HG02678 (cell line): Measurements from ENCODE around the gene SP1.
"Not testable (repeated sequence)": the region's sequence is repeated elsewhere in the genome, so short reads cannot be mapped to it uniquely, and the experiment has no call there.

Experiments used
- ATAC-seq: cut with Tn5 transposase; IDR thresholded peaks from one replicate; pipeline ENCODE4 v1.9.1; 2021; ENCODE audit warnings: mild to moderate bottlenecking, moderate library complexity; ENCODE audit not compliant: unreplicated experiment

Gene SP1

GRCh38 chr12:53358836-53359419, 21.0 kb upstream of the SP1 start:
- no peak for ATAC-seq

DNA sequence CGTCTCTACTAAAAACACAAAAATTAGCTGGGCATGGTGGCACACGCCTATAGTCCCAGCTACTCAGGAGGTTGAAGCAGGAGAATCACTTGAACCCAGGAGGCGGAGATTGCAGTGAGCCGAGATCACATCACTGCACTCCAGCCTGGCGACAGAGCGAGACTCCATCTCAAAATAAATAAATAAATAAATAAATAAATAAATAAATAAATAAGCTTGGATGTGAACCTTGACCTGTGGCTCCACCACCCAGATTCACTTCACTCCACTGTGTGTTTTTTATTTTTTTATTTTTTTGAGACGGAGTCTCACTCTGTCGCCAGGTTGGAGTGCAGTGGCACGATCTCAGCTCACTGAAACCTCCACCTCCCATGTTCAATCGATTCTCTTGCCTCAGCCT, 18.3 kb upstream of the SP1 start:
- ATAC-seq, result not testable (repeated sequence)

DNA sequence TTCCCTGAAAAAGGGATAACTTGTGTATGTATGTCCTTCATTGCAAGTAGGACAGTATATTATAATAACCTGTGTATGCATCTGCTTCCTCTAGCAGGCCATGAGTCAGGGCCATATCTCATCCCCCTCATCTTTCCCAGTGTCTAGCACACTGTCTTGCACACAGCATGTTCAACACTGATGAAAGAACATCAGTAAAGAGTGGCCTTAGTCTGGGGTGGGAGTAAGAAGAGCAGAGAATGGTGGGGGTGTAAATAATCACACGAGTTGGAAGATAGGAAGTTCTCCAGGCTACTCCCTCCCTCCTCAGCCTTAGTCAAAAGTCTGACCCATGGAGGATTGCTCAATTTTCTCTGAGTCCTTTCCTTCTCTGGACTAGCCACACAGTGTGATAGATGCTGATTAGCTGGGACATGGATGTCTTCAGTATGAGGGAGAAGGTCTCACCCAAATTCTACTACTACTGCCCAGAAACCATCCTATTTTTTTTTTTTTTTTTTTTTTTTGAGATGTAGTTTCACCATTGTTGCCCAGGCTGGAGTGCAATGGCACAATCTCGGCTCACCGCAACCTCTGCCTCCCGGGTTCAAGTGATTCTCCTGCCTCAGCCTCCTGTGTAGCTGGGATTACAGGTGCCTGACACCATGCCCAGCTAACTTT, 14.6 kb upstream of the SP1 start:
- no peak for ATAC-seq

GRCh38 chr12:53373554-53374133, 6.3 kb upstream of the SP1 start:
- not testable (repeated sequence) for ATAC-seq

DNA sequence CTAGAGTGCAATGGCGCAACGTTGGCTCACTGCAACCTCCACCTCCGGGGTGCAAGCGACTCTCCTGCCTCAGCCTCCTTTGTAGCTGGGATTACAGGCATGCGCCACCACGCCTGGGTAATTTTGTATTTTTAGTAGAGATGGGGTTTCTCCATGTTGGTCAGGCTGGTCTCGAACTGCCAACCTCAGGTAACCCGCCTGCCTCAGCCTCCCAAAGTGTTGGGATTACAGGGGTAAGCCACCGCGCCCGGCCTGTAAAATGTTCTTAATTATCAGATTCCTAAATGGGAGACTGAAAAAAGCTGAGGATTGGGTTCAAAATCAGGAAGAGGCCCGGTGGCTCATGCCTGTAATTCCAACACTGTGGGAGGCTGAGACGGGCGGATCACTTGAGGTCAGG, 5.7 kb upstream of the SP1 start:
- not testable (repeated sequence) for ATAC-seq

GRCh38 chr12:53376747-53377146, 3.2 kb upstream of the SP1 start:
- ATAC-seq, result no peak

DNA sequence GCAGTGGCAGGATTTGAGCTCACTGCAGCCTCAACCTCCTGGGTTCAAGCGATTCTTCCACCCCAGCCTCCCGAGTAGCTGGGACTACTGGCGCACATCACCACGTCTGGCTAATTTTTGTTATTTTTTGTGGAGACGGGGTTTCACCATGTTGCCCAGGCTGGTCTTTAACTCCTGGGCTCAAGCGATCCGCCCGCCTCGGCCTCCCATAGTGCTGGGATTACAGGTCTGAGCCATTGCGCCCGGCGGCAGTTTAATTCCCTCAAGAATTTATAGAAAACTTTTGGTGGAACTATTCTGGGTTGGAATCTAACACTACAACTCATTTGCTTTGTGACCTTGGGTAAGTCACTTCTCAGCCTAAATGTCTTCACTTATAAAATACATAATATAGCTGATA, 1.8 kb upstream of the SP1 start:
- no peak for ATAC-seq

DNA sequence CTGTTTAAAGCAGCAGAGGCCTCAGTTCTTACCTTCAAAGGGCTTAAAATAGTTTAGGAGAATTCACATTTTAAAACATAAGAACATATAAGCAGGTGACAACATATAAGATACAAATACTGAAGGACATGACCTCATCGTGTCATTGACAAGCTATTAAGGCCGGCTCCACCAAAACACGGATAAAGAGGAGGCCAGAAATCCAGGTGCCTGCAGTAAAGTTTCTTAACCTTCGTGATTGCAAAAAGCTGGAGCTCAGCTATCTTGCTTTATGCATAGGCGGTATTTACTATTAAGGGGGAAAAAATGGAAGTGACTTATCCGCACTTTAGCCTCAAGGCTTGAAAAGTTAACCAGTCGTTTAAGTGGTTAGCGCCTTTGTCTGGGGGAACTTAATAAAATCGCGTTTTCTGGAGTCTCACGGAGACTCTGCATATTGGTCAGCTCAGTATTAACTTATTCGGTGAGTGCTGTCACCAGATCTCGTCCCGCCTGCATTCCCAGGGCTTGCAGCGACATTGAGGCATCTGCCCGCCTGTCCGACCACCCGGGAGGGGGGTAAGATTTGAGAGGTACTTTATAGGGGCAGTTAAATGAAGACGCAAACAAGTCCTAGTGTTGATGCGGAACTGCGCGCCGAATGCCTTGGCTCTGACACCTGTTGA, 1.1 kb upstream of the SP1 start:
- ATAC-seq, result no peak

- peak; percentile 72 for ATAC-seq
Measured at GRCh38 chr12:53379389-53380103, 430 bp upstream of the SP1 start.

GRCh38 chr12:53380794-53381730, 1.1 kb downstream of the SP1 start:
- no peak for ATAC-seq

DNA sequence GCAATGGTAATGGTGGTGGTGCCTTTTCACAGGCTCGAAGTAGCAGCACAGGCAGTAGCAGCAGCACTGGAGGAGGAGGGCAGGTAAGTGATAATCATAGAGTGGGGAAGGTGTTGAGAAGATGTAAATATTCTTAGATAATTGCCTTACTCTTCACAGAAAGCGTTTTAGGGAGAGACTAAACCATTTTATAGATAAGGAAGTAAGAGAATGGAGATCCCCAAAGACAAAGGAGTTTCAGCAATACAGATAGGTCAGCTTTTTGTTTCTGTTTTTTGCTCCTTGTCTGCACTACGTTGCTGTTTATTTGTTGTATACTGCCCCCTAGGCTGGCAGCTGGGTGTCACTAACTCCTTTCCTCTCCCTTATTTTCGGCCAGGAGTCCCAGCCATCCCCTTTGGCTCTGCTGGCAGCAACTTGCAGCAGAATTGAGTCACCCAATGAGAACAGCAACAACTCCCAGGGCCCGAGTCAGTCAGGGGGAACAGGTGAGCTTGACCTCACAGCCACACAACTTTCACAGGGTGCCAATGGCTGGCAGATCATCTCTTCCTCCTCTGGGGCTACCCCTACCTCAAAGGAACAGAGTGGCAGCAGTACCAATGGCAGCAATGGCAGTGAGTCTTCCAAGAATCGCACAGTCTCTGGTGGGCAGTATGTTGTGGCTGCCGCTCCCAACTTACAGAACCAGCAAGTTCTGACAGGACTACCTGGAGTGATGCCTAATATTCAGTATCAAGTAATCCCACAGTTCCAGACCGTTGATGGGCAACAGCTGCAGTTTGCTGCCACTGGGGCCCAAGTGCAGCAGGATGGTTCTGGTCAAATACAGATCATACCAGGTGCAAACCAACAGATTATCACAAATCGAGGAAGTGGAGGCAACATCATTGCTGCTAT, 2.0 kb downstream of the SP1 start:
- no peak for ATAC-seq

GRCh38 chr12:53383258-53383657, 3.3 kb downstream of the SP1 start:
- no peak for ATAC-seq

- not testable (repeated sequence) for ATAC-seq
Measured at GRCh38 chr12:53386381-53386780, 6.4 kb downstream of the SP1 start.

GRCh38 chr12:53388932-53389331, 9.0 kb downstream of the SP1 start:
- no peak for ATAC-seq

DNA sequence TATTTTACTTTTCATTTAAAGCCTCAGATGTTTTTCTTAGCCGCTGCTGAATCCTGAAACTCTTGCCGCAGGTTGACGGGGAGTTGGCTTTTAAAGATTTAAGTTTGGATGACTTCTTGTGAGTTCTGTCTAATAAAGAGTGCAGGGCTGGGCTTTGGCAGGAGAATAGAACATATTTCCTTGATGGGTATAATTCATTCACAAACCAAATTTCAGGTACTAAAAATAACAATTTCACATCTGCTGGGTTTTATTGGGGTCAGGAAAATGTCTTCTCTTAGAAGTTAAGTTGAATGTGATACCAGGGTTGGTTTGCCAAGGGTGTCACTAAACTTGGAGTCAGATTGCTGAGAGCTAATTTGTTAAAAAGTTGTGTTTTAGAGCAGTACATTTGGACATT, 9.7 kb downstream of the SP1 start:
- no peak for ATAC-seq

DNA sequence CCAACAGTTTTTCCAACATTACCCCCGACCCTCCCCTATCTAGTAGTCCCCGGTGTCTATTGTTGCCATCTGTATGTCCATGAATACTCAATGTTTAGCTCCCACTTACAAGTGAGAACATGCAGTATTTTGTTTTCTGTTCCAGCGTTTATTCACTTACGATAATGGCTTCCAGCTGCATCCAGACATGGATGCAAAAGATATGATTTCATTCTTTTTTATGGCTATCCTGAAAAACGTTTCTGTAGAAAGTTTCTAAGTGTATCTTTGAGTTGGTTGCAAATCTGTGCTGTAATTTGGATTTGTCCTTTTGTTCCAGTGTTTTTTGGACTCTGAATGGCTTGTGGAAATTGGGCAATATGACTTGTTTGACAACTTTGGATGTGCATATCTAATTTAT, 11.7 kb downstream of the SP1 start:
- no peak for ATAC-seq

- no peak for ATAC-seq
Measured at GRCh38 chr12:53399896-53400295, 19.9 kb downstream of the SP1 start.

DNA sequence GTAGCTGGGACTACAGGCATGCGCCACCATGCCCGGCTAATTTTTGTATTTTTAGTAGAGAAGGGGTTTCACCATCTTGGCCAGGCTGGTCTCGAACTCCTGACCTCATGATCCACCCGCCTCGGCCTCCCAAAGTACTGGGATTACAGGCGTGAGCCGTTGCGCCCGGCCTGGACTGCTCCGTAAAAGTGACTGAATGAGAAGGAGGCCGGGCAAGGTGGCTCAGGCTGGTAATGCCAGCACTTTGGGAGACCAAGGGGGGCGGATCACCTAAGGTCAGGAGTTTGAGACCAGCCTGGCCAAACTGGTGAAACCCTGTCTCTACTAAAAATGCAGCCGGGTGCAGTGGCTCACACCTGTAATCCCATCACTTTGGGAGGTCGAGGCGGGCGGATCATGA, 22.4 kb downstream of the SP1 start:
- not testable (repeated sequence) for ATAC-seq

- ATAC-seq, result no peak
Measured at GRCh38 chr12:53402871-53403270, 22.9 kb downstream of the SP1 start.
